ENCODE data around the gene SOX18.

SOX18 gene

GRCh38 chr20:64068386-64069208, 19.2 kb upstream of the SOX18 start:
- DNase-seq (ENCODE audit: low read depth), result no peak

DNA sequence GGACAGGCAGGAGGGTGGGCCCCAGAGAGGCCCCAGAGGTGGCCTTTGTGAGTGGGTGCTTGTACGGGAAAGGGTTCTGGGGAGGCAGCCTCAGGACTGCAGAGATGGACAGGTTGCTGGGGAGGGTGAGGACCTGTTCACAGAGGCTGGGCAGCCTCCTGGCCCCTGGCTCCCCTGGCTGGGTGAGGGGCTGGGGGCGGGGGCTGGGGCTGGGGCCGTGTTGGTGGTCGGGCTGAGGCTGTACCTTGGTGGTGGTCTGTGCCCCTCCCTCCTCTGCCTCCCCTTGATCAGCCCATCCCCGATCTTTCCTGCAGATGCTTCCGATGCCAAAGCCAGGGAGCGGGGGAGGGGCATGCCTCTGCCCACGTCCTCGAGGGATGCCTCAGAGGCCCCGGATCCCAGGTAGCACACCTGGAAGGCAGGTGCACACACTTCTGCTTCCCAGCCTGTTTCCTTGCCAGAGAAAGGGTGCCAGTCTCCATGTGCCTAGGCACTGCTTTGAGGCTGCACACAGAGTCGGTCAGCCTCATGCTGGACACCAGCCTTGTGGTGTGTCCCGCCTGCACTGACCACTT, 18.4 kb upstream of the SOX18 start:
- no peak for DNase-seq (ENCODE audit: low read depth)

- no peak for DNase-seq (ENCODE audit: low read depth)
These were observed 17.7 kb upstream of the SOX18 start for GRCh38 chr20:64067005-64067632.

GRCh38 chr20:64065974-64066343, 16.5 kb upstream of the SOX18 start:
- peak; percentile 97 for DNase-seq (ENCODE audit: low read depth)

GRCh38 chr20:64065062-64065973, 15.9 kb upstream of the SOX18 start:
- no peak for DNase-seq (ENCODE audit: low read depth)

DNA sequence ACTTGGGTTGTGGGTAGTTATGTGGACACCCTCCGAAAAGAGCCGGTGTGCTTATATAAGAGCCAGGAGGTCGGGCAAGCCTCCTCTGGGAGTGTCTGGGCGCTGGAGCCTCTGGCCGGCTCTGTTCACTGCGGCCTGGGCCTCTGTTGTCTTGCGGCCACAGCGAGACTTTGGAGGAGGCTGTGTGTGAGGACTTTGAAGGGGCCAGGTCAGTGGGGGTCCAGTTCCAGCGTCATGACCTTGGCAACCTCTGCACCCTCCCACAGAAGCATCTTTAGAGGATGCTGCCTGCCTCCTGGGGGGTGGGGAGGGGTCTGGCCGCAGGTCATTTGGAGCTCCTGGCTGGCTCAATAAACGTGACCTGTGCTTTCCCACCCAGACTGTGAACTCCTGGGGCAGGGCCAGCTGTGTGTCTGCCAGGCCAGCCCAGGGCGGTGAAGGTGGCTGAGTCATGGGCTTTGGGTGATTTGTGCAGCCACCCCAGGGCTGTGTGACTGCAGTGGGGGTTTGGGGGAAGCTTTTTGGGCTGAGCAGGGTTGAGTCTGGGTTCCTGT, 14.8 kb upstream of the SOX18 start:
- DNase-seq (ENCODE audit: low read depth), result peak; percentile 89

DNA sequence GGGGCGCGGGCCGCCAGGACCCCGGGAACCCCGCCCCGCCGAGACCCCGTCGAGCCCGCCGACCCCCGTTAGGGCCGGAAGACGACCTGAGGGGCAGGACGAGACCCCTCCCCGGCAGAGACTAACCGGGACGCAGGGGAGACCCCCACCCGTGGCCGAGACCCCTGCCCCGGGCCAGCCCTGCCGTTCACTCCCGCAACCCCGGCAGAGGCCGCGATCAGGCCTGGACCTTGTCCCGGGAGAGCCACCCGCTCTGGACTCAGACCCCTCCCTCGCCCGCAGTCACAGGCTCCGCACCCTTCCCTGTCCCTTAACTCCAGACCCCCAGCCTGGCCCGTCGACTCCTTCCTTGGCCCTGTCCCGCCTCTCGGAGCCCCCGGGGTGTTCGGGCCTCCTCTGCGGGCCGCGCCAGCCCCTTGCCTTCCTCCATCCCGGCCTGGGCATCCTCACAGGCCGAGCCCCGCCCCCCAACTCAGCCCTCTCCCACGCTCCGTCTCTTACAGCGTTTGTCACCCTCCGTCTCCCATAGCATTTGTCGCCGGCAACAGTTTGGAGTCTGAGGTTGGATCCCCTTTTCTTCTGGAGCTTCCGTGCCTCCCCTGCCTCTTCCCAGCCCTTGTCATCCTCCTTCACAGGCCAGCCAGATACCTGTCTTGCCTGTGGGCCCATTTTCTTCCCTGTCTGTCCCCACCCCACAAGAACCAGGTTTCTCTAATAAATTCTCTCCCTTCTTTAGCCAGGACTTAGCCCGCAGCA, 14.1 kb upstream of the SOX18 start:
- DNase-seq (ENCODE audit: low read depth), result peak; percentile 52

GRCh38 chr20:64062596-64063388, 13.4 kb upstream of the SOX18 start, which contains the start of gene TCEA2:
TSS of gene TCEA2 (plus strand) at chr20:64063198. CDS start at chr20:64063313, 115 bp downstream.
- DNase-seq (ENCODE audit: low read depth), result peak; percentile 98

DNA sequence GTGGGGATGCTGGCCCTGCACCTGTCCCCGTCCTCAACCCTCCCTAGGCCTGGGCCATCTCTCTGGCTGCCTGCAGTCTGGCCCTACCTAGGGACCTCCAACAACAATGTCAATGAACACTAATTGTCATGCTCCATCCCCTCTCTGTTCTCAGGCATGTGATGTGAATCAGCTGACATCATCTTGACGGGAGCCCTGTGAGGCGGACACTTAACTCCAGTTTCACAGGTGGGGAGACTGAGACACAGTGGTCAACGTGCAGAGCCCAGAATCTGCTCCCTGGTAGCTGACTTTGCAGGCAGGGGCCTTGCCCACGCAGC, 12.8 kb upstream of the SOX18 start:
- DNase-seq (ENCODE audit: low read depth), result no peak

DNA sequence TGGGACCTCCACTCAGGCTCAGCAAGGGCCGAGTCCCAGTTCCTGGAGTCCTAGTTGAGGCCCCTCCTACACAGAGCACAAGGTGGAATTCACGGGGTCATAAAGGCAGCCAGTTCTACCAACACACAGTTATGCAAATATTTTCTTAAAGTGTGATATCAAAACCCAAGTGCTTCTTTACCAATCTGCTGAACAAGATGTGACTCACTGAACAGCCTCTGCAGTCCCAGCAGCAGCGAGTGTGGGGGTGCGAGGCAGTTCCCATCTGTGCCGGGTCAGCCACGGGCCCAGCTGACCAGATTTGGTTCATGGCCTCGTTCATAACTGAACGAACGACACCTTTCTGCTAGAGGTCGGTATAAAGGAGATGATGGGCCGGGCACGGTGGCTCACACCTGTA, 9.1 kb upstream of the SOX18 start:
- no peak for DNase-seq (ENCODE audit: low read depth)

- peak; percentile 79 for DNase-seq (ENCODE audit: low read depth)
These were observed 8.4 kb upstream of the SOX18 start for GRCh38 chr20:64057628-64058498.

- DNase-seq (ENCODE audit: low read depth), result no peak
These were observed 7.6 kb upstream of the SOX18 start for GRCh38 chr20:64056889-64057627.

GRCh38 chr20:64056639-64056888, 7.1 kb upstream of the SOX18 start:
- no peak for DNase-seq (ENCODE audit: low read depth)

DNA sequence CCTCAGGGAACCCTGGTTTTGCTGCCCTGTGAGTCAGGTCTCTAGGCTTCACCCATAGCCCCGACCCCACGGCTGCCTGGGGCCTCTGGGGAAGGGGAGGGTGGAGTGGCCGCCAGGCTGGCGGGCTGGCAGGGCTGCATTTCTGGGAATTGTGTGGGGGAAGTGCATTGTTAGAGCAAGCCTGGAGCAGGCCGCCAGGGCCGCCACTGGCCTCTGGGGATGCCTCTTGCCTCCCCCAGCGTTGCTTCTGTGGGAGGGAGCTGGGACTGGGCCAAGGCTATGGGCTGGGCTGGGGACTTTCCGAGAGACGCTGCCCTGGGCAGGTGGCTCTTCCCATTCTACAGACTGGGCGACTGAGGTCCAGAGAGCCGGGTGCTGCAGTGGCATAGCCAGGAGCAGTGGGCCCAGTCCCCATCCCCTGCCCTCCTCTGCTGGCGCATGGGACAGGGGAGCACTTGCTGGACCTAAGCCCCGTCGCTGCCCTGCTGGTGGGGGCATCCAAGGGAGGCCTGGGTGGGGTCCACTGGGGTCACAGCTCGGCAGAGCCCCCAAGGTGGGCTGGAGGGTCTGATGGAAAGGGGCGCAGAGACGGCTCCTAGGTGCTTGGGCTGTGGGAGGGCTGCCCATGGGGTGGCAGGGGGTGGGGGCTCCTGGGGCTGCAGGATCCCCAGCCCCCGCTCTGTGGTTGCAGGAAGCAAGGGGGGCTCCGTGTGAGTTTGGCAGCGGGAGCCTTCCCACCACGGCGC, 6.6 kb upstream of the SOX18 start:
- DNase-seq (ENCODE audit: low read depth), result no peak

- no peak for DNase-seq (ENCODE audit: low read depth)
These were observed 6.0 kb upstream of the SOX18 start for GRCh38 chr20:64055396-64055892.

- DNase-seq (ENCODE audit: low read depth), result peak; percentile 48
These were observed 4.6 kb upstream of the SOX18 start for GRCh38 chr20:64053841-64054661.
